Stomach (tissue), 9 donors: ENCODE data around the gene PSME3IP1. TPM values are rescaled to one million over a fixed set of nuclear protein-coding genes. Genes with fewer than 3 reads are reported as not detected.

Experiments used
- DNase-seq, 2 donors: peaks; one replicate each; pipeline versions ENCODE4 v3.0.0 to v3.0.0-alpha.2; 2013 to 2019
- H3K27ac ChIP-seq, 5 donors: fragments of 200-600 bp in 4 of 5; sonication (generic) in 4 of 5; one replicate each; pipeline ENCODE4 v1.5.1; 2013 to 2019; ENCODE audit warnings: mild to moderate bottlenecking in 1 of 5, moderate library complexity in 1 of 5
- H3K27me3 ChIP-seq, 3 donors: fragments of 200-600 bp; sonication (generic); one replicate each; pipeline ENCODE4 v1.5.1; 2017 to 2019; ENCODE audit warnings: mixed run types in 1 of 3
- H3K36me3 ChIP-seq, 4 donors: fragments of 200-600 bp; sonication (generic); 1 replicate in 3 of 4; 2 replicates in 1 of 4; pipeline ENCODE4 v1.5.1; 2016 to 2019
- H3K4me1 ChIP-seq, 4 donors: fragments of 200-600 bp; sonication (generic); one replicate each; pipeline ENCODE4 v1.5.1; 2016 to 2019
- H3K4me3 ChIP-seq, 4 donors: fragments of 200-600 bp; sonication (generic) in 3 of 4; one replicate each; pipeline ENCODE4 v1.5.1; 2016 to 2019; ENCODE audit warnings: mild to moderate bottlenecking in 1 of 4
- H3K9me3 ChIP-seq, 4 donors: fragments of 200-600 bp; sonication (generic); one replicate each; pipeline ENCODE4 v1.5.1; 2016 to 2019
- EP300 ChIP-seq: sonication (generic); formaldehyde crosslinking; IDR thresholded peaks from one replicate; pipeline ENCODE4 v1.6.1; 2017; ENCODE audit warnings: antibody characterized with exemption
- POLR2A ChIP-seq, 4 donors: fragments of 450-650 bp; IDR thresholded peaks; one replicate each; pipeline ENCODE4 v1.6.1; 2016; ENCODE audit warnings: antibody characterized with exemption in 4 of 4, control low read depth in 2 of 4, mild to moderate bottlenecking in 1 of 4, moderate library complexity in 1 of 4
- POLR2AphosphoS5 ChIP-seq, 3 donors: sonication (generic); formaldehyde crosslinking; IDR thresholded peaks; one replicate each; pipeline ENCODE4 v1.6.1; 2016; ENCODE audit warnings: antibody characterized with exemption in 3 of 3
- WGBS, 5 donors: extraction: QIAGEN DNeasy Blood & Tissue Kit in 3 of 5; methylation state at CpG; one replicate each; pipeline versions ENCODE4 v1.1.5 to v1.1.7; 2013 to 2018; 5-methylcytosine and 5-hydroxymethylcytosine counted together
- intact Hi-C: fragments of 100-400 bp; cut with DNase I; formaldehyde crosslinking; loops from one replicate; pipeline ENCODE4 v1.15.1; 2023; ENCODE audit warnings: low total_unique reads
- polyA plus RNA-seq, 3 donors: library from polyadenylated mRNA; stranded (reverse); fragments of 200-250 nt; gene quantifications; one replicate each; pipeline ENCODE4 v1.2.3, GENCODE V29; 2013
- total RNA-seq, 5 donors: library from RNA; depleted of rRNA; stranded (reverse); fragments of >200 nt; gene quantifications; one replicate each; pipeline versions ENCODE4 v1.1.0 to v1.2.3, GENCODE V29; 2014 to 2016
- TF ChIP-seq, protein P1 (sequence below), 7 experiments: fragments of 450-650 bp in 4 of 7; fragments of 200-600 bp in 3 of 7; sonication (generic) in 3 of 7; IDR thresholded peaks; one replicate each; pipeline ENCODE4 v1.5.1; 2016 to 2019; ENCODE audit warnings: antibody characterized with exemption in 7 of 7, control low read depth in 2 of 7, mild to moderate bottlenecking in 1 of 7
- donor health status: healthy with polysubstance abuse.
- donor health status: Bipolar disorder and iron deficiency.
- donor health status: healthy.

The PSME3IP1 gene
- total and polyA plus RNA-seq, 8 donors: 37.4 to 104 (median 63.4) TPM

DNA sequence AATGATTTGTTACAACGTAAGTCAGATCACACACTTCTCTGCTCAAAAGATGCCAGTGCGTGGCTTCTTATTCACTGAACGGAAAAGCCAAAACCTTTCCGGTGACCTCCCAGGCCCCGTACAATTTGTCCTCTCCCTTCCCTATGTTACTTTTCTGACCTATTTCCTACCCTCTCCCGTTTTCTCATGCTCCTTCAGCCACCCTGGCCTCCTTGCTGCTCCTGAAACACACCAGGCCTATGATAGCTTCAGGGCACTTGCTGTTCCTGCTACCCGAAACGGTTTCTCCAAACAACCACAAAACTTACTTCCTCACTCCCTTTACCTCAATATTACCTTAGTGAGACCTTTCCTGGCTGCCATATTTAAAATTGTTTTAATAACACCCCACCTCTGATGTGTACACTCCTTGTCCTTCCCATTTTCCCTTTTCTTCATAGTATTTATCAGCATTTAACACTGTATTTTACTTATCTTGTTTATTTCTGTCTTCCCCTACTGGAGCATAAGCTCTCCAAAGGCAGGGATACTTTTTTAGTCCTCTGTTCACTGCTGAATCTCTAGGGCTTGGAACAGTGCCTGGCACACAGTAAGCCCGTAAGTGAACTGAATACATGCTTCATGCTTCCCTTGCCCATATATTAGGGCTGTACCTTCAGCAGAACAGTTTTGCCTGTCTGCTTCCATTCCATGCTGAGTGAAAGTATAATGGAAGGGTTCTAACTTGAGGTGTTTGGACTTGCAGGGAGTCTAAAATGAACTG lies 48.3 kb upstream of the PSME3IP1 start:
- Histone ChIP-seq H3K36me3 (peaks cover 54 to 100% (median 99%) of the 10 kb centered on the region in 4 donors), H3K9me3 (no peaks in the 10 kb centered on the region), H3K27me3 (no peaks in the 10 kb centered on the region), H3K27ac (no peak overlapping the region), H3K4me3 (no peak overlapping the region), H3K4me1 (peaks cover 0 to 7% (median 1%) of the 10 kb centered on the region in 4 donors)
- intact Hi-C loops: no loop called here
- TF ChIP-seq POLR2A (IDR thresholded peaks at IDR 0.05) (no peak), EP300 (no peak)
- TF ChIP-seq, protein P1, sequence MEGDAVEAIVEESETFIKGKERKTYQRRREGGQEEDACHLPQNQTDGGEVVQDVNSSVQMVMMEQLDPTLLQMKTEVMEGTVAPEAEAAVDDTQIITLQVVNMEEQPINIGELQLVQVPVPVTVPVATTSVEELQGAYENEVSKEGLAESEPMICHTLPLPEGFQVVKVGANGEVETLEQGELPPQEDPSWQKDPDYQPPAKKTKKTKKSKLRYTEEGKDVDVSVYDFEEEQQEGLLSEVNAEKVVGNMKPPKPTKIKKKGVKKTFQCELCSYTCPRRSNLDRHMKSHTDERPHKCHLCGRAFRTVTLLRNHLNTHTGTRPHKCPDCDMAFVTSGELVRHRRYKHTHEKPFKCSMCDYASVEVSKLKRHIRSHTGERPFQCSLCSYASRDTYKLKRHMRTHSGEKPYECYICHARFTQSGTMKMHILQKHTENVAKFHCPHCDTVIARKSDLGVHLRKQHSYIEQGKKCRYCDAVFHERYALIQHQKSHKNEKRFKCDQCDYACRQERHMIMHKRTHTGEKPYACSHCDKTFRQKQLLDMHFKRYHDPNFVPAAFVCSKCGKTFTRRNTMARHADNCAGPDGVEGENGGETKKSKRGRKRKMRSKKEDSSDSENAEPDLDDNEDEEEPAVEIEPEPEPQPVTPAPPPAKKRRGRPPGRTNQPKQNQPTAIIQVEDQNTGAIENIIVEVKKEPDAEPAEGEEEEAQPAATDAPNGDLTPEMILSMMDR (IDR thresholded peaks at IDR 0.05): no peak
- no peak for DNase-seq
- WGBS, 5 donors: 87 to 93% (median 91%) methylated on average over 9 of the region's 9 CpGs

DNA sequence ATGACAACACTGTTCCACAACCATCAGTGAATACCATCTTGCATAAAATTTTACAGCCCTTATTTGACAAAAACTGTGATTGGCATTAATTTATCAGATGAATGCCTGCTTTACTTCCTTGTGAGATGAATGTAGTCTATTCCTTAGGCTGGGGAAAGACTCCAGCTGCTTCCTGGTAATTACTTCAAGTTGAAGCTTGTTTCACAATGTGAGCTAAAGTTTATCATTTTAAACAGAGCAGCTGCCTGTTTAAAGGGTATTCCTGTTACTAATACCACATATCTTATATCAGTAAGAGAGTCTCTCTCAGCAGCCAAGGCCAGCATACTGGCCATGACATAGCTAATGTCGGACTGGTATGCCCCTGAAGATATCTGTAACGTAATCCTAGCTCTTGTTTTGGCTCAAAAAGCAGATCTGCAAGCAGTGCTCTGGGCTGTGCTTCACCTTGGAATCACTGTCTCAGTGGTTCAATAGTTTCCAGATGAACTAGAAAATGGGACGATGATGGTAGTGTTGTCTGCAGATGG lies 46.0 kb upstream of the PSME3IP1 start:
- Histone ChIP-seq H3K4me3 (no peak overlapping the region), H3K36me3 (peaks cover 55 to 100% (median 98%) of the 10 kb centered on the region in 4 donors), H3K9me3 (no peaks in the 10 kb centered on the region), H3K27me3 (no peaks in the 10 kb centered on the region), H3K27ac (no peak overlapping the region), H3K4me1 (peaks cover 0 to 7% (median 1%) of the 10 kb centered on the region in 4 donors)
- WGBS, 5 donors: 78 to 94% (median 91%) methylated on average over 3 of the region's 3 CpGs
- intact Hi-C loops: no loop called here
- no peak for DNase-seq
- TF ChIP-seq POLR2AphosphoS5 (IDR thresholded peaks at IDR 0.05) (no peak), POLR2A (IDR thresholded peaks at IDR 0.05) (no peak), EP300 (no peak)
- TF ChIP-seq, protein P1 (IDR thresholded peaks at IDR 0.05): no peak

DNA sequence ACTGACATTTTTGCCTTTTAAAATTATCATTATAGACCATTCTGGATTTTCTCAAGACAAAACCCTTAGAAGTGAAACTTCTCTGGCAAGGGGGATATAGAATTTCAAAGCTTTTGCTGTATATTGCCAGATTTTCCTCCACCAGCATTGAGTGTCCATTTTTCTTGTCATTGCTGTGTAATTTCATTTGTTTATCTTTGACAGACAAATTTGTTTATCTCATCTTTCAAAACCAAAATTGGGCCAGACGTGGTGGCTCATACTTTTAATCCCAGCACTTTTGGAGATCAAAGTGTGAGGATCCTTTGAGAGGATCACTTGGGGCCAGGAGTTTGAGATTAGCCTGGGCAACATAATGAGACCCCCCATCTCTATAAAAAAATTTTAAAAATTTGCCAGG lies 43.2 kb upstream of the PSME3IP1 start:
- no peak overlapping the region for H3K4me3 ChIP-seq
- TF ChIP-seq POLR2AphosphoS5 (IDR thresholded peaks at IDR 0.05) (no peak), EP300 (no peak), POLR2A (IDR thresholded peaks at IDR 0.05) (no peak)
- TF ChIP-seq, protein P1 (IDR thresholded peaks at IDR 0.05): no peak
- H3K9me3 ChIP-seq: no peaks in the 10 kb centered on the region
- DNase-seq: no peak
- H3K4me1 ChIP-seq: no peaks in the 10 kb centered on the region
- intact Hi-C loops: no loop called here
- no peak overlapping the region for H3K27ac ChIP-seq
- WGBS, 5 donors: 59 to 90% (median 72%) methylated on average over 1 of the region's 1 CpG
- H3K36me3 ChIP-seq: peaks cover 60 to 100% (median 99%) of the 10 kb centered on the region in 4 donors
- H3K27me3 ChIP-seq: no peaks in the 10 kb centered on the region

DNA sequence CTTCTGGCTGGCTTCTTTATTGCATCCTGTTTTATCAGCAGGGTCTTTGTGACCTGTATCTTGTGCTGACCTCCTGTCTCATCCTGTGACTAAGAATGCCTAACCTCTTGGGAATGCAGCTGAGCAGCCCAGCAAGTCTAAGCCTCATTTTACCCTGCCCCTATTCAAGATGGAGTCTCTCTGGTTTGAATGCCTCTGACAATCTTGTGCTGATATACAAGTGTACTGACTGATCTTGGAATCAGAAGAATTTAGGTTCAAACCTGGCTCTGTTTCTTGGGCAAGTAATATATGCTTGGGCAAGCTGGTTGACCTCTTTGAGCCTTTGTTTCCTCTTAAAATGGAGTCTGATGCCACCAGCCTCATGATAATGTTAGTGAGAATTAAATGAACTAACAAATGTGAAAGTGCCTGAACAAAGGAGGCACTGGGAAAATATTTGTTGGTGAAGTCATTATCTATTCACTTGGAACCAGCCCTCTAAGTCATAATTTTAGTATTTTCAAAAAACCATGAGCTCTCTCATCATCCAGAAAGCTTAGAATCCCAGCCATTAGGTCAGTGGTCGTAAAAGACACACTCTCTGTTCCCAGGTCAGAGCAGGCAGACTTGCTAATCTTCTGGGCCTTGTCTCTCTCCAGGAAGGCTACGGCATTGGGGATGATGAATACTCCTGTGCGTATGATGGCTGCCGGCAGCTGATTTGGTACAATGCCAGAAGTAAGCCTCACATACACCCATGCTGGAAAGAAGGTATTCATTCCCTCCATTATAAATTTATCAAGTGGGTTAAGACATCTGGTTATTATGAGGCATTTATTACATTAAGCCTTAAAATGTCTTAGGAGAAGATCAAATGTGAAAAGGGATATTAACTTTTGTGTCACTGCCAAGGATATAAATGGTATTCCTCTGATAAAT lies 41.1 kb upstream of the PSME3IP1 start:
- WGBS, 5 donors: 90 to 94% (median 91%) methylated on average over 4 of the region's 4 CpGs
- Histone ChIP-seq H3K4me3 (no peak overlapping the region), H3K36me3 (peaks cover 61 to 100% (median 99%) of the 10 kb centered on the region in 4 donors), H3K4me1 (no peaks in the 10 kb centered on the region), H3K27me3 (no peaks in the 10 kb centered on the region), H3K9me3 (no peaks in the 10 kb centered on the region), H3K27ac (no peak overlapping the region)
- no peak for DNase-seq
- TF ChIP-seq POLR2AphosphoS5 (IDR thresholded peaks at IDR 0.05): no peak
- no peak for TF ChIP-seq POLR2A (IDR thresholded peaks at IDR 0.05)
- TF ChIP-seq, protein P1 (IDR thresholded peaks at IDR 0.05): no peak
- no peak for TF ChIP-seq EP300
- intact Hi-C loops: no loop called here
